WTC11 (cell line): ENCODE results near the gene GJE1. TPM values are rescaled to one million over a fixed set of nuclear protein-coding genes. Genes with fewer than 3 reads are reported as not detected.

ENCODE experiments used
- ATAC-seq: fragments of 200-7000 bp; cut with Tn5 transposase; 2 replicates; pipeline ENCODE4 v1.10.0; 2021; ENCODE audit warnings: mild to moderate bottlenecking, moderate library complexity
- CTCF ChIA-PET: fragments of 300-600 bp; sonication (Branson Sonifier 250); formaldehyde crosslinking; loops from one replicate; lab custom pipeline; 2021; ENCODE audit warnings: antibody characterized with exemption; lab: Charles Lee
- POLR2A ChIA-PET: fragments of 350-600 bp; sonication (Branson Sonifier 250); formaldehyde crosslinking; loops from one replicate; lab custom pipeline; 2021; ENCODE audit warnings: antibody characterized with exemption; lab: Charles Lee
- DNase-seq: peaks from one replicate; pipeline ENCODE4 v3.0.0; 2021; ENCODE audit warnings: low spot score
- H3K27ac Mint-ChIP-seq: 2 replicates; pipeline ENCODE4 v1.8.0; 2021; ENCODE audit warnings: mixed read lengths
- H3K27me3 Mint-ChIP-seq: 2 replicates; pipeline ENCODE4 v1.8.0; 2021; ENCODE audit warnings: low read depth, mild to moderate bottlenecking, moderate library complexity, mixed read lengths
- H3K36me3 Mint-ChIP-seq: 2 replicates; pipeline ENCODE4 v1.8.0; 2021; ENCODE audit warnings: mixed read lengths
- H3K4me1 Mint-ChIP-seq: 2 replicates; pipeline ENCODE4 v1.8.0; 2022; ENCODE audit warnings: mixed read lengths
- H3K4me3 Mint-ChIP-seq: 2 replicates; pipeline ENCODE4 v1.8.0; 2021; ENCODE audit warnings: mild to moderate bottlenecking, moderate library complexity, mixed read lengths
- H3K9me3 Mint-ChIP-seq: 2 replicates; pipeline ENCODE4 v1.8.0; 2021; ENCODE audit warnings: mixed read lengths
- FOXK1 ChIP-seq: sonication (generic); formaldehyde crosslinking; IDR thresholded peaks from 2 replicates; pipeline ENCODE4 v1.8.0; 2022; ENCODE audit warnings: mild to moderate bottlenecking, moderate library complexity, missing genetic modification reagents
- GTF2I ChIP-seq: fragments of 250-450 bp; sonication (Bioruptor Pico); conservative IDR thresholded peaks from 2 replicates; pipeline ENCODE4 v1.4.0; 2021; ENCODE audit warnings: mild to moderate bottlenecking
- JAZF1 ChIP-seq: fragments of 250-450 bp; sonication (Bioruptor Pico); IDR thresholded peaks from 2 replicates; pipeline ENCODE4 v1.9.0; 2021; ENCODE audit warnings: moderate library complexity, mild to moderate bottlenecking, inconsistent platforms
- NR1H2 ChIP-seq: sonication (generic); formaldehyde crosslinking; IDR thresholded peaks from 2 replicates; pipeline ENCODE4 v1.9.0; 2021; ENCODE audit warnings: mild to moderate bottlenecking, moderate library complexity, missing genetic modification reagents
- NR3C1 ChIP-seq: sonication (generic); formaldehyde crosslinking; conservative IDR thresholded peaks from 2 replicates; pipeline ENCODE4 v1.8.1; 2023; ENCODE audit warnings: low read depth, mild to moderate bottlenecking, missing genetic modification reagents
- SOX15 ChIP-seq: fragments of 250-450 bp; sonication (Bioruptor Pico); IDR thresholded peaks from 2 replicates; pipeline ENCODE4 v1.9.0; 2021; ENCODE audit warnings: mild to moderate bottlenecking
- ZNF138 ChIP-seq: sonication (generic); formaldehyde crosslinking; conservative IDR thresholded peaks from 2 replicates; pipeline ENCODE4 v1.8.1; 2022; ENCODE audit warnings: mild to moderate bottlenecking, moderate library complexity, missing genetic modification reagents
- total RNA-seq: library from RNA; stranded (reverse); gene quantifications from 3 replicates; pipeline ENCODE4 v1.2.3, GENCODE V29; 2021
- TF ChIP-seq, protein P1 (sequence below): fragments of 200-600 bp; IDR thresholded peaks from 2 replicates; pipeline ENCODE4 v1.8.0; 2022; ENCODE audit warnings: antibody characterized with exemption
- TF ChIP-seq, protein P2 (sequence below): sonication (generic); formaldehyde crosslinking; IDR thresholded peaks from 2 replicates; pipeline ENCODE4 v1.8.0; 2023; ENCODE audit warnings: missing genetic modification reagents
- TF ChIP-seq, protein P3 (sequence below): sonication (generic); formaldehyde crosslinking; conservative IDR thresholded peaks from 2 replicates; pipeline ENCODE4 v1.8.1; 2022; ENCODE audit warnings: mild to moderate bottlenecking, missing genetic modification reagents
- TF ChIP-seq, protein P4 (sequence below): fragments of 250-450 bp; sonication (Bioruptor Pico); IDR thresholded peaks from 2 replicates; pipeline ENCODE4 v1.9.0; 2021; ENCODE audit warnings: mild to moderate bottlenecking
- TF ChIP-seq, protein P5 (sequence below): fragments of 250-450 bp; sonication (Bioruptor Pico); IDR thresholded peaks from 2 replicates; pipeline ENCODE4 v1.9.0; 2021; ENCODE audit warnings: mild to moderate bottlenecking, borderline replicate concordance
- TF ChIP-seq, protein P6 (sequence below): fragments of 250-450 bp; sonication (Bioruptor Pico); conservative IDR thresholded peaks from 2 replicates; pipeline ENCODE4 v1.9.0; 2021; ENCODE audit warnings: mild to moderate bottlenecking
- TF ChIP-seq, protein P7 (sequence below): sonication (generic); formaldehyde crosslinking; IDR thresholded peaks from 2 replicates; pipeline ENCODE4 v1.8.1; 2023; ENCODE audit warnings: mild to moderate bottlenecking, moderate library complexity, missing genetic modification reagents
- TF ChIP-seq, protein P8 (sequence below): sonication (generic); formaldehyde crosslinking; IDR thresholded peaks from 2 replicates; pipeline ENCODE4 v1.8.1; 2022; ENCODE audit warnings: mild to moderate bottlenecking, missing genetic modification reagents, moderate library complexity, borderline replicate concordance

GJE1 gene
- total RNA-seq, 1 experiment from 2014 or later = not detected

DNA sequence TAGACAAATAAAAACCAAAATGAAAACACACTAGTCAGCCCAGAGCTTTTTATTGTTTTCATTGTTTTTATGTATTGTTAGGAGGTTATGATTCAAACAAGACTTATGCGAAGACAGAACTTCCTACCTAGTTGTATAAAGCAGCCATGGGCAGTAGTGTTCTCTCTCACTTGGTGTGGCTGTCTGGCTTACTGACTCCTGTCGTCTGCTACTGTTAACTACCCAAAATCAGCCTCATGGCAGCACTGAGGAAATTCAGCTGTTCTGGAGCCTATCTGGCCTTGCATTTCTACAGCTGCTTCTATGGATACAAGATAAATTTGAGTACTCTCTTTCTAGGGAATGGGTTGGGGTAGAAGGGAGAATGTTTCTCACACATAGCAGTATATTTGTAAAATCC lies 34.8 kb downstream of the GJE1 start:
- POLR2A ChIA-PET = no interaction called here
- DNase-seq (no peak), ATAC-seq (no peak)
- no peaks in the 10 kb centered on the region for H3K27me3 Mint-ChIP-seq
- CTCF ChIA-PET = interaction anchor here (0.6 kb wide), 1 partner anchor 20 kb away, joined by 3 read pairs; no protein-coding TSS in a partner anchor
- H3K4me1 Mint-ChIP-seq = peaks cover 13% of the 10 kb centered on the region
- H3K27ac Mint-ChIP-seq = no peak overlapping the region
- TF ChIP-seq ZNF138 (CRISPR knock-in tag) (no peak), FOXK1 (CRISPR knock-in tag) (no peak), NR1H2 (CRISPR knock-in tag) (no peak), JAZF1 (no peak)
- TF ChIP-seq, protein P1, sequence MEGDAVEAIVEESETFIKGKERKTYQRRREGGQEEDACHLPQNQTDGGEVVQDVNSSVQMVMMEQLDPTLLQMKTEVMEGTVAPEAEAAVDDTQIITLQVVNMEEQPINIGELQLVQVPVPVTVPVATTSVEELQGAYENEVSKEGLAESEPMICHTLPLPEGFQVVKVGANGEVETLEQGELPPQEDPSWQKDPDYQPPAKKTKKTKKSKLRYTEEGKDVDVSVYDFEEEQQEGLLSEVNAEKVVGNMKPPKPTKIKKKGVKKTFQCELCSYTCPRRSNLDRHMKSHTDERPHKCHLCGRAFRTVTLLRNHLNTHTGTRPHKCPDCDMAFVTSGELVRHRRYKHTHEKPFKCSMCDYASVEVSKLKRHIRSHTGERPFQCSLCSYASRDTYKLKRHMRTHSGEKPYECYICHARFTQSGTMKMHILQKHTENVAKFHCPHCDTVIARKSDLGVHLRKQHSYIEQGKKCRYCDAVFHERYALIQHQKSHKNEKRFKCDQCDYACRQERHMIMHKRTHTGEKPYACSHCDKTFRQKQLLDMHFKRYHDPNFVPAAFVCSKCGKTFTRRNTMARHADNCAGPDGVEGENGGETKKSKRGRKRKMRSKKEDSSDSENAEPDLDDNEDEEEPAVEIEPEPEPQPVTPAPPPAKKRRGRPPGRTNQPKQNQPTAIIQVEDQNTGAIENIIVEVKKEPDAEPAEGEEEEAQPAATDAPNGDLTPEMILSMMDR = no peak
- TF ChIP-seq, protein P2, sequence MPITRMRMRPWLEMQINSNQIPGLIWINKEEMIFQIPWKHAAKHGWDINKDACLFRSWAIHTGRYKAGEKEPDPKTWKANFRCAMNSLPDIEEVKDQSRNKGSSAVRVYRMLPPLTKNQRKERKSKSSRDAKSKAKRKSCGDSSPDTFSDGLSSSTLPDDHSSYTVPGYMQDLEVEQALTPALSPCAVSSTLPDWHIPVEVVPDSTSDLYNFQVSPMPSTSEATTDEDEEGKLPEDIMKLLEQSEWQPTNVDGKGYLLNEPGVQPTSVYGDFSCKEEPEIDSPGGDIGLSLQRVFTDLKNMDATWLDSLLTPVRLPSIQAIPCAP = no peak
- TF ChIP-seq, protein P3, sequence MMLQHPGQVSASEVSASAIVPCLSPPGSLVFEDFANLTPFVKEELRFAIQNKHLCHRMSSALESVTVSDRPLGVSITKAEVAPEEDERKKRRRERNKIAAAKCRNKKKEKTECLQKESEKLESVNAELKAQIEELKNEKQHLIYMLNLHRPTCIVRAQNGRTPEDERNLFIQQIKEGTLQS (CRISPR knock-in tag) = no peak
- TF ChIP-seq, protein P4, sequence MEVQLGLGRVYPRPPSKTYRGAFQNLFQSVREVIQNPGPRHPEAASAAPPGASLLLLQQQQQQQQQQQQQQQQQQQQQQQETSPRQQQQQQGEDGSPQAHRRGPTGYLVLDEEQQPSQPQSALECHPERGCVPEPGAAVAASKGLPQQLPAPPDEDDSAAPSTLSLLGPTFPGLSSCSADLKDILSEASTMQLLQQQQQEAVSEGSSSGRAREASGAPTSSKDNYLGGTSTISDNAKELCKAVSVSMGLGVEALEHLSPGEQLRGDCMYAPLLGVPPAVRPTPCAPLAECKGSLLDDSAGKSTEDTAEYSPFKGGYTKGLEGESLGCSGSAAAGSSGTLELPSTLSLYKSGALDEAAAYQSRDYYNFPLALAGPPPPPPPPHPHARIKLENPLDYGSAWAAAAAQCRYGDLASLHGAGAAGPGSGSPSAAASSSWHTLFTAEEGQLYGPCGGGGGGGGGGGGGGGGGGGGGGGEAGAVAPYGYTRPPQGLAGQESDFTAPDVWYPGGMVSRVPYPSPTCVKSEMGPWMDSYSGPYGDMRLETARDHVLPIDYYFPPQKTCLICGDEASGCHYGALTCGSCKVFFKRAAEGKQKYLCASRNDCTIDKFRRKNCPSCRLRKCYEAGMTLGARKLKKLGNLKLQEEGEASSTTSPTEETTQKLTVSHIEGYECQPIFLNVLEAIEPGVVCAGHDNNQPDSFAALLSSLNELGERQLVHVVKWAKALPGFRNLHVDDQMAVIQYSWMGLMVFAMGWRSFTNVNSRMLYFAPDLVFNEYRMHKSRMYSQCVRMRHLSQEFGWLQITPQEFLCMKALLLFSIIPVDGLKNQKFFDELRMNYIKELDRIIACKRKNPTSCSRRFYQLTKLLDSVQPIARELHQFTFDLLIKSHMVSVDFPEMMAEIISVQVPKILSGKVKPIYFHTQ = no peak
- TF ChIP-seq, protein P5, sequence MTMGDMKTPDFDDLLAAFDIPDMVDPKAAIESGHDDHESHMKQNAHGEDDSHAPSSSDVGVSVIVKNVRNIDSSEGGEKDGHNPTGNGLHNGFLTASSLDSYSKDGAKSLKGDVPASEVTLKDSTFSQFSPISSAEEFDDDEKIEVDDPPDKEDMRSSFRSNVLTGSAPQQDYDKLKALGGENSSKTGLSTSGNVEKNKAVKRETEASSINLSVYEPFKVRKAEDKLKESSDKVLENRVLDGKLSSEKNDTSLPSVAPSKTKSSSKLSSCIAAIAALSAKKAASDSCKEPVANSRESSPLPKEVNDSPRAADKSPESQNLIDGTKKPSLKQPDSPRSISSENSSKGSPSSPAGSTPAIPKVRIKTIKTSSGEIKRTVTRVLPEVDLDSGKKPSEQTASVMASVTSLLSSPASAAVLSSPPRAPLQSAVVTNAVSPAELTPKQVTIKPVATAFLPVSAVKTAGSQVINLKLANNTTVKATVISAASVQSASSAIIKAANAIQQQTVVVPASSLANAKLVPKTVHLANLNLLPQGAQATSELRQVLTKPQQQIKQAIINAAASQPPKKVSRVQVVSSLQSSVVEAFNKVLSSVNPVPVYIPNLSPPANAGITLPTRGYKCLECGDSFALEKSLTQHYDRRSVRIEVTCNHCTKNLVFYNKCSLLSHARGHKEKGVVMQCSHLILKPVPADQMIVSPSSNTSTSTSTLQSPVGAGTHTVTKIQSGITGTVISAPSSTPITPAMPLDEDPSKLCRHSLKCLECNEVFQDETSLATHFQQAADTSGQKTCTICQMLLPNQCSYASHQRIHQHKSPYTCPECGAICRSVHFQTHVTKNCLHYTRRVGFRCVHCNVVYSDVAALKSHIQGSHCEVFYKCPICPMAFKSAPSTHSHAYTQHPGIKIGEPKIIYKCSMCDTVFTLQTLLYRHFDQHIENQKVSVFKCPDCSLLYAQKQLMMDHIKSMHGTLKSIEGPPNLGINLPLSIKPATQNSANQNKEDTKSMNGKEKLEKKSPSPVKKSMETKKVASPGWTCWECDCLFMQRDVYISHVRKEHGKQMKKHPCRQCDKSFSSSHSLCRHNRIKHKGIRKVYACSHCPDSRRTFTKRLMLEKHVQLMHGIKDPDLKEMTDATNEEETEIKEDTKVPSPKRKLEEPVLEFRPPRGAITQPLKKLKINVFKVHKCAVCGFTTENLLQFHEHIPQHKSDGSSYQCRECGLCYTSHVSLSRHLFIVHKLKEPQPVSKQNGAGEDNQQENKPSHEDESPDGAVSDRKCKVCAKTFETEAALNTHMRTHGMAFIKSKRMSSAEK = no peak
- peaks cover 26% of the 10 kb centered on the region for H3K36me3 Mint-ChIP-seq
- H3K9me3 Mint-ChIP-seq = no peaks in the 10 kb centered on the region
- H3K4me3 Mint-ChIP-seq = no peak overlapping the region

DNA sequence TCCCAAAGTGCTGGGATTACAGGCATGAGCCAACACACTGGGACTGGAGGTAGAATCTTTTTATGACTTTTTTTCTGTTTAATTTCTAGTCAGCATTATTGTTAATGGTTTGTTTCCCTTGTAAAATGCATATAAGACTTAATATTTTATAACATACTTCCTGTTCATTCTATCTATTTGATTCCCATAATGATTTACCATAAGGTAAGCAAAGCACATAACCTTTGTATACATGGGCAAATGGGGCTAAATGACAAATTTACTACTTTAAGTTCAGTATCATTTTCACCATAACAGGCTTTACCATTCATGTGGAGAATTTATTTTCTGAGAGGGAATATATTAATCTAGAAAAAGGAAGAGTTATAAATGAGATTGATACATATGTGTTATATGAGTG lies 38.6 kb downstream of the GJE1 start:
- Mint-ChIP-seq H3K27ac (no peak overlapping the region), H3K27me3 (no peaks in the 10 kb centered on the region), H3K4me3 (no peak overlapping the region), H3K36me3 (peaks cover 35% of the 10 kb centered on the region), H3K9me3 (no peaks in the 10 kb centered on the region), H3K4me1 (no peaks in the 10 kb centered on the region)
- TF ChIP-seq, protein P2 = no peak
- TF ChIP-seq SOX15 (no peak), ZNF138 (CRISPR knock-in tag) (no peak), NR3C1 (no peak)
- ATAC-seq (no peak), DNase-seq (no peak)
- CTCF ChIA-PET = no interaction called here
- POLR2A ChIA-PET = no interaction called here

DNA sequence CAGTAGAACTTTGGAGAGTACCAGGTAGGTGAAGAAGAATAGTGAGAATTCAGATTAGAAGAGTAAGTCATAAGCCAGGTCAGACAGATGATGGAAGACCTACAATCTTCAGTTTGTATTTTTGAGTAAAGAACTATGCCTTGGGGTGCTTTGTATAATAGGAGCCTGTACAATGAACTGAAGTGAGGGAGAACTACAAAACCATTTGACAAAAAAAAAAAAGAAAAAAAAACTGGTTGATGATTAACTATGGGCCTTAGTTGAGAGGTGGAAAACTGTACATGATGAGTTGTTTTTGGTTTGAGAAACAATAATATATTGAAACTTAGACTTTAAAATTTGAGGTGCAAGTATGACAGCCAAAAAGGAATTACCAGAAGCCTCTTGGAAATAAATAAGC lies 40.0 kb downstream of the GJE1 start:
- H3K27me3 Mint-ChIP-seq = no peaks in the 10 kb centered on the region
- H3K4me3 Mint-ChIP-seq = no peak overlapping the region
- no peaks in the 10 kb centered on the region for H3K9me3 Mint-ChIP-seq
- no peak for DNase-seq
- ChIA-PET CTCF (no interaction called here), POLR2A (no interaction called here)
- H3K27ac Mint-ChIP-seq = no peak overlapping the region
- no peak for ATAC-seq
- H3K4me1 Mint-ChIP-seq = no peaks in the 10 kb centered on the region
- peaks cover 37% of the 10 kb centered on the region for H3K36me3 Mint-ChIP-seq
- TF ChIP-seq, protein P6, sequence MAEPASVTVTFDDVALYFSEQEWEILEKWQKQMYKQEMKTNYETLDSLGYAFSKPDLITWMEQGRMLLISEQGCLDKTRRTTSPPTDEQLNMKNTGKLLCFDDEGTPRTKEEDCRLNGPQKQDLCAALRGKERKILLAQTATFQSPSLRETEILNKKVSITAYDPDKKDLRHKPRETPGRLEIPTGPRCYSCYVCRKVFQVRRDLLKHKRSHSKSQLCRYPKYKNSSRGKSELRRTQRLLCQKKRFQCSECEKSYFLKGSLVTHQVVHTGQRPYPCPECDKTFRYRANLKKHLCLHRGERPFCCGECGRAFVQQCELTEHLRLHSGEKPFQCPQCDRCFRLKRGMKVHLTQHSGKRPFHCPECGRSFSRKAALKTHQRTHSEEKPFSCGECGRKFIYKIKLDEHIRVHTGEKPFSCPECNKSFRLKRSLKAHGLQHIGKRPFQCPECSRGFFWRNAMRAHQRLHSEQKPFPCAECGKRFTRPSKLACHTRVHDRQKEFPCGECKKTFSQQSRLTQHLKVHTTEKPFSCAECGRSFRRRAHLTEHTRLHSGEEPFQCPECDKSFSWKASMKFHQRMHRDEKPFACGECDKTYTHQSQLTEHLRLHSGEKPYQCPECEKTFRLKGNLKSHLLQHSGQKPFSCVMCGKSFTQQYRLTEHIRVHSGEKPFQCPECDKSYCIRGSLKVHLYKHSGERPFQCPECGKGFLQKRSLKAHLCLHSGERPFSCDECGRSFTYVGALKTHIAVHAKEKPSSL = no peak
- no peak for TF ChIP-seq GTF2I
- TF ChIP-seq, protein P7, sequence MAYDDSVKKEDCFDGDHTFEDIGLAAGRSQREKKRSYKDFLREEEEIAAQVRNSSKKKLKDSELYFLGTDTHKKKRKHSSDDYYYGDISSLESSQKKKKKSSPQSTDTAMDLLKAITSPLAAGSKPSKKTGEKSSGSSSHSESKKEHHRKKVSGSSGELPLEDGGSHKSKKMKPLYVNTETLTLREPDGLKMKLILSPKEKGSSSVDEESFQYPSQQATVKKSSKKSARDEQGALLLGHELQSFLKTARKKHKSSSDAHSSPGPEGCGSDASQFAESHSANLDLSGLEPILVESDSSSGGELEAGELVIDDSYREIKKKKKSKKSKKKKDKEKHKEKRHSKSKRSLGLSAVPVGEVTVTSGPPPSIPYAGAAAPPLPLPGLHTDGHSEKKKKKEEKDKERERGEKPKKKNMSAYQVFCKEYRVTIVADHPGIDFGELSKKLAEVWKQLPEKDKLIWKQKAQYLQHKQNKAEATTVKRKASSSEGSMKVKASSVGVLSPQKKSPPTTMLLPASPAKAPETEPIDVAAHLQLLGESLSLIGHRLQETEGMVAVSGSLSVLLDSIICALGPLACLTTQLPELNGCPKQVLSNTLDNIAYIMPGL (CRISPR knock-in tag) = no peak
- TF ChIP-seq, protein P8, sequence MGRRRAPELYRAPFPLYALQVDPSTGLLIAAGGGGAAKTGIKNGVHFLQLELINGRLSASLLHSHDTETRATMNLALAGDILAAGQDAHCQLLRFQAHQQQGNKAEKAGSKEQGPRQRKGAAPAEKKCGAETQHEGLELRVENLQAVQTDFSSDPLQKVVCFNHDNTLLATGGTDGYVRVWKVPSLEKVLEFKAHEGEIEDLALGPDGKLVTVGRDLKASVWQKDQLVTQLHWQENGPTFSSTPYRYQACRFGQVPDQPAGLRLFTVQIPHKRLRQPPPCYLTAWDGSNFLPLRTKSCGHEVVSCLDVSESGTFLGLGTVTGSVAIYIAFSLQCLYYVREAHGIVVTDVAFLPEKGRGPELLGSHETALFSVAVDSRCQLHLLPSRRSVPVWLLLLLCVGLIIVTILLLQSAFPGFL (CRISPR knock-in tag) = no peak
